Activated T-cell treated with anti-CD3 and anti-CD28 coated beads, Interleukin-2, amount 50 U/mL, for 24 hours (primary cell): ENCODE measurements around the gene ZNF333.
A peak's percentile ranks its signal among the peaks of the same experiment; 100 is the strongest.
"Not testable (repeated sequence)": the region's sequence is repeated elsewhere in the genome, so short reads cannot be mapped to it uniquely, and the experiment has no call there.

Experiments used
- DNase-seq: peaks from one replicate; pipeline ENCODE4 v3.0.0-alpha.2; 2020
- H3K27ac Mint-ChIP-seq: 2 replicates; pipeline ENCODE4 v1.8.0; 2020; ENCODE audit warnings: mild to moderate bottlenecking, mixed read lengths
- H3K27me3 Mint-ChIP-seq: 2 replicates; pipeline ENCODE4 v1.8.0; 2020; ENCODE audit warnings: mixed read lengths
- H3K36me3 Mint-ChIP-seq: 2 replicates; pipeline ENCODE4 v1.8.0; 2020; ENCODE audit warnings: low read depth, mixed read lengths
- H3K4me1 Mint-ChIP-seq: 2 replicates; pipeline ENCODE4 v1.8.0; 2020; ENCODE audit warnings: low read depth, mixed read lengths
- H3K4me3 Mint-ChIP-seq: 2 replicates; pipeline ENCODE4 v1.8.0; 2020; ENCODE audit warnings: mild to moderate bottlenecking, moderate library complexity, mixed read lengths
- H3K9me3 Mint-ChIP-seq: 2 replicates; pipeline ENCODE4 v1.8.0; 2020; ENCODE audit warnings: mixed read lengths

The ZNF333 gene

GRCh38 chr19:14768001-14768400, 78.2 kb downstream of the ZNF333 start:
- no peak overlapping the region for H3K4me3 Mint-ChIP-seq

GRCh38 chr19:14769201-14769600, 79.4 kb downstream of the ZNF333 start:
- H3K4me1 Mint-ChIP-seq: no peaks in the 10 kb centered on the region
- peaks cover 53% of the 10 kb centered on the region for H3K27me3 Mint-ChIP-seq
- H3K9me3 Mint-ChIP-seq: no peaks in the 10 kb centered on the region
- H3K27ac Mint-ChIP-seq: no peak overlapping the region
- H3K4me3 Mint-ChIP-seq: no peak overlapping the region
- peaks cover 4% of the 10 kb centered on the region for H3K36me3 Mint-ChIP-seq
- no peak for DNase-seq

More at GRCh38 chr19:14768001-14768400, 78.2 kb downstream of the ZNF333 start:
- Mint-ChIP-seq H3K27me3 (peaks cover 46% of the 10 kb centered on the region), H3K27ac (no peak overlapping the region), H3K9me3 (no peaks in the 10 kb centered on the region), H3K4me1 (no peaks in the 10 kb centered on the region), H3K36me3 (peaks cover 4% of the 10 kb centered on the region)
- no peak for DNase-seq

GRCh38 chr19:14770136-14770535, 80.3 kb downstream of the ZNF333 start:
- Mint-ChIP-seq H3K4me3 (no peak overlapping the region), H3K9me3 (no peaks in the 10 kb centered on the region), H3K36me3 (peaks cover 4% of the 10 kb centered on the region), H3K27ac (no peak overlapping the region), H3K27me3 (peaks cover 48% of the 10 kb centered on the region), H3K4me1 (no peaks in the 10 kb centered on the region)
- DNase-seq: no peak

GRCh38 chr19:14770944-14771839, 81.3 kb downstream of the ZNF333 start:
- Mint-ChIP-seq H3K9me3 (no peaks in the 10 kb centered on the region), H3K36me3 (no peaks in the 10 kb centered on the region), H3K4me1 (peaks cover 7% of the 10 kb centered on the region), H3K27ac (no peak overlapping the region), H3K4me3 (no peak overlapping the region), H3K27me3 (peaks cover 52% of the 10 kb centered on the region)
- no peak for DNase-seq

- H3K9me3 Mint-ChIP-seq: no peaks in the 10 kb centered on the region
- peaks cover 13% of the 10 kb centered on the region for H3K4me1 Mint-ChIP-seq
- no peak overlapping the region for H3K27ac Mint-ChIP-seq
- no peak overlapping the region for H3K4me3 Mint-ChIP-seq
- H3K36me3 Mint-ChIP-seq: no peaks in the 10 kb centered on the region
- H3K27me3 Mint-ChIP-seq: peaks cover 56% of the 10 kb centered on the region
- DNase-seq: no peak
Observed at GRCh38 chr19:14772467-14772866, 82.6 kb downstream of the ZNF333 start.

- H3K36me3 Mint-ChIP-seq: no peaks in the 10 kb centered on the region
- no peak for DNase-seq
Observed at GRCh38 chr19:14772995-14773394, 83.1 kb downstream of the ZNF333 start.

GRCh38 chr19:14773722-14774121, 83.9 kb downstream of the ZNF333 start:
- H3K9me3 Mint-ChIP-seq, DNase-seq, H3K27ac Mint-ChIP-seq, H3K36me3 Mint-ChIP-seq, H3K4me3 Mint-ChIP-seq: not testable (repeated sequence)
- Mint-ChIP-seq H3K27me3 (peaks cover 56% of the 10 kb centered on the region), H3K4me1 (peaks cover 13% of the 10 kb centered on the region)

More at GRCh38 chr19:14772995-14773394, 83.1 kb downstream of the ZNF333 start:
- Mint-ChIP-seq H3K27me3 (peaks cover 56% of the 10 kb centered on the region), H3K27ac (no peak overlapping the region), H3K4me3 (no peak overlapping the region), H3K4me1 (peaks cover 13% of the 10 kb centered on the region), H3K9me3 (no peaks in the 10 kb centered on the region)

- H3K4me3 Mint-ChIP-seq: no peak overlapping the region
- DNase-seq: no peak
- peaks cover 60% of the 10 kb centered on the region for H3K27me3 Mint-ChIP-seq
- no peak overlapping the region for H3K27ac Mint-ChIP-seq
- peaks cover 13% of the 10 kb centered on the region for H3K4me1 Mint-ChIP-seq
- H3K9me3 Mint-ChIP-seq: no peaks in the 10 kb centered on the region
- H3K36me3 Mint-ChIP-seq: no peaks in the 10 kb centered on the region
Observed at GRCh38 chr19:14774373-14774772, 84.5 kb downstream of the ZNF333 start.

GRCh38 chr19:14775326-14775725, 85.5 kb downstream of the ZNF333 start:
- DNase-seq, H3K9me3 Mint-ChIP-seq, H3K36me3 Mint-ChIP-seq, H3K27ac Mint-ChIP-seq: not testable (repeated sequence)
- peaks cover 13% of the 10 kb centered on the region for H3K4me1 Mint-ChIP-seq
- peak overlapping the region; percentile 68 for H3K4me3 Mint-ChIP-seq
- peaks cover 57% of the 10 kb centered on the region for H3K27me3 Mint-ChIP-seq

GRCh38 chr19:14775869-14776586, 86.2 kb downstream of the ZNF333 start:
- H3K27ac Mint-ChIP-seq: no peak overlapping the region
- H3K4me3 Mint-ChIP-seq: peak overlapping the region; percentile 68
- peaks cover 13% of the 10 kb centered on the region for H3K4me1 Mint-ChIP-seq
- no peaks in the 10 kb centered on the region for H3K9me3 Mint-ChIP-seq
- peaks cover 62% of the 10 kb centered on the region for H3K27me3 Mint-ChIP-seq
- H3K36me3 Mint-ChIP-seq: no peaks in the 10 kb centered on the region
- DNase-seq: no peak

- not testable (repeated sequence) for DNase-seq, H3K4me3 Mint-ChIP-seq, H3K36me3 Mint-ChIP-seq, H3K9me3 Mint-ChIP-seq, H3K27ac Mint-ChIP-seq
- Mint-ChIP-seq H3K27me3 (peaks cover 61% of the 10 kb centered on the region), H3K4me1 (peaks cover 13% of the 10 kb centered on the region)
Observed at GRCh38 chr19:14777645-14778044, 87.8 kb downstream of the ZNF333 start.

GRCh38 chr19:14778110-14778845, 88.4 kb downstream of the ZNF333 start, which contains the start of gene ADGRE2:
TSS of gene ADGRE2 (minus strand) at chr19:14778560. CDS start at chr19:14776756, 1,804 bp downstream.
- Mint-ChIP-seq H3K27me3 (peaks cover 66% of the 10 kb centered on the region), H3K4me1 (peaks cover 13% of the 10 kb centered on the region)
- not testable (repeated sequence) for H3K36me3 Mint-ChIP-seq, H3K27ac Mint-ChIP-seq, DNase-seq, H3K9me3 Mint-ChIP-seq, H3K4me3 Mint-ChIP-seq

GRCh38 chr19:14779151-14779550, 89.3 kb downstream of the ZNF333 start:
- peaks cover 15% of the 10 kb centered on the region for H3K4me1 Mint-ChIP-seq
- no peaks in the 10 kb centered on the region for H3K36me3 Mint-ChIP-seq
- DNase-seq: no peak
- H3K27me3 Mint-ChIP-seq: peaks cover 61% of the 10 kb centered on the region
- no peak overlapping the region for H3K4me3 Mint-ChIP-seq
- no peaks in the 10 kb centered on the region for H3K9me3 Mint-ChIP-seq
- no peak overlapping the region for H3K27ac Mint-ChIP-seq

- Mint-ChIP-seq H3K27me3 (peaks cover 61% of the 10 kb centered on the region), H3K4me1 (peaks cover 23% of the 10 kb centered on the region)
- not testable (repeated sequence) for H3K4me3 Mint-ChIP-seq, H3K27ac Mint-ChIP-seq, H3K36me3 Mint-ChIP-seq, DNase-seq, H3K9me3 Mint-ChIP-seq
Observed at GRCh38 chr19:14780622-14781225, 90.9 kb downstream of the ZNF333 start.
